CD4-positive, alpha-beta T cell treated with Interferon gamma for 1 hour (primary cell): Measurements from ENCODE around the gene ATP8A2.
A peak's percentile ranks its signal among the peaks of the same experiment; 100 is the strongest.

ENCODE experiments used
- DNase-seq: peaks from one replicate; pipeline ENCODE4 v3.0.0-alpha.2; 2020

ATP8A2 gene

DNA sequence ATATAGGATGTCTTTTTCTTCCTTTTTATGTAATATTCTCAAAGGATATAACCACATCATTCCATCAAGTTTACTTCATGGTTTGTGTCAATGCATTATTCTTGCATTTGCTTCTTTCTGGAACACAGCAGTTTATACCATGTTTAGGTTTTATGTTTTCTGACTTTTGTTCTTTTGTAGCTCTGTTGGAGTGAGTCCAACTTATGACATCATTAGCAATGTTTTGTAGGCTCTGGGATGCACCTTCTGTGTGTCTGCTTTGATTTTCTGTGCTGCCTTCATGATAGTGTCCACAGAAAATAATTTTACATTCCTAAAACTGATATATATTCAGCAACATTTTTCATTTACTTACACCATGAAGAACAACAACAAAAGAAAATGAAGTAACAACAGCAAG lies 611.1 kb downstream of the ATP8A2 start:
- DNase-seq: no peak

DNA sequence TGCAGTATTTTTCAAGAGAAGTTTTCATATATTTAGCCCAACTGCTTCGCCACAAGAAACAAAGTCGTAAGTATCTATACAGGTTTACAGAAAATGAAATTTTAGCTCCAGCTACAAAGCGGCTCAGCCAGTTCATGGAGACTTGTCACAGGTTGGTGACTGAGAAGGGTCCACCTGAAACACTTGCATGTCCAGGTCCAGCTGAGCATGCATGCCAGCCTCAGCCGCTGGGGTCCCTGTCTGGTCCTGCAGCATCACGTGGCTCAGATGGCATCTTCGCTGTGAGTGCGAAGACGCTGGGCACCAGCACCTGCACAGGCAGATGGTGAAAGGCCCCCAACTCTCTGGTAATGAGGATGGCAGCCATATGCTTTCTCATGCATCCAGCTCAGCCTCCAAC lies 616.2 kb downstream of the ATP8A2 start:
- no peak for DNase-seq

DNA sequence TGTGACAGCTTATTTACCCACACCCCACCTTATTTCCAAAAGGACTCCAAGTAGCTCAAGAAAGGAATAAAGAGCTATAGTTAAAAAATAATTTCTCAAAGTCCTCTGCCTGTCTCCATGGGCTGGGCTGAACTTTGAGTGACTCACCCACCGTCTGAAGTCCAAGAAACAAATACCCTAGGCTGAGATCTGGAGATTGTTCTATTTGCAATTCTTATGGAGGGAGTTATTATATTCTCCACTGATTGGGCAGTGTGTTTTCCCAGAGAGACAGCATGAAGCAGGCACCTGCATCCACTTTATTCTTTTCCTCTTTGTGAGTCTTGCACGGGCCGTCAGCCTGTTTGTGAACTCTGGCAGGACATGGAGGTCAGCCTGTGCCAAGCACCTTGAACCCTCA lies 616.9 kb downstream of the ATP8A2 start:
- DNase-seq: no peak

DNA sequence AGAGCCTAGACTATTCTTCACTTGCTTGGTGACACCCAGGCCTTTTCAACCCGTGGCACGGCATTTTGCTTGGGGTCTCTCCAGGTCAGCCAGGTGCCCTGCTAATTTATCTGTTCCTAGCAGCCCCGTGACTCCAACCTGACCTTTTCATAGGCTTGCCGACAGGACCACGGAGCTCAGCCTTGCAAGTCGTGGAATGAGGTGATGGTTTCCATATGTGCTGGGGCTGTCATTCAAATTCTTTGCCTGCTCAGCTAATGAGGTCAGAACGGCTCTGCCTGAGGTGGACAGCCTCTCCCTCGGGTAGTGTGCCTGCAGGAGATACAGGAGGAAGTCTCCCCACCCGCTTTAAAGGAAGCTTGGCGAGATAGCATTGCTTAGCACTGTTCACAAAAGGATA lies 619.0 kb downstream of the ATP8A2 start:
- DNase-seq: no peak

DNA sequence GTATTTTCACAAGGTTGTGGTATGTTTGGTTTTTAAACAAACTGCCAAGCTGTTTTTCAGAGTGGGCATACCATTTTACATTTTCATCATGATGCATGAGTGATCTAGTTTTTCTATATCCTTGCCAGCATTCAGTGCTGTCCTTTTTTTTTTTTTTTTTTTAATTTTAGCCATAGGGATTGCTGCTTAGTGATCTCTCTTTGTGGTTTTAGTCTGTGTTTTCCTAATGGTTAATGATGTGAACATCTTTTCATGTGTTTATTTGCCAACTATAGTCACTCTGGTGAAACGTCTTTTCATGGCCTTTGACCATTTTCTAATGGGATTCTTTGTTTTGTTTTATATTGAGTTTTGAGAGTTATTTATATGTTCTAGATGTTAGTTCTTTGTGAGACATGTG lies 620.3 kb downstream of the ATP8A2 start:
- DNase-seq: no peak

DNA sequence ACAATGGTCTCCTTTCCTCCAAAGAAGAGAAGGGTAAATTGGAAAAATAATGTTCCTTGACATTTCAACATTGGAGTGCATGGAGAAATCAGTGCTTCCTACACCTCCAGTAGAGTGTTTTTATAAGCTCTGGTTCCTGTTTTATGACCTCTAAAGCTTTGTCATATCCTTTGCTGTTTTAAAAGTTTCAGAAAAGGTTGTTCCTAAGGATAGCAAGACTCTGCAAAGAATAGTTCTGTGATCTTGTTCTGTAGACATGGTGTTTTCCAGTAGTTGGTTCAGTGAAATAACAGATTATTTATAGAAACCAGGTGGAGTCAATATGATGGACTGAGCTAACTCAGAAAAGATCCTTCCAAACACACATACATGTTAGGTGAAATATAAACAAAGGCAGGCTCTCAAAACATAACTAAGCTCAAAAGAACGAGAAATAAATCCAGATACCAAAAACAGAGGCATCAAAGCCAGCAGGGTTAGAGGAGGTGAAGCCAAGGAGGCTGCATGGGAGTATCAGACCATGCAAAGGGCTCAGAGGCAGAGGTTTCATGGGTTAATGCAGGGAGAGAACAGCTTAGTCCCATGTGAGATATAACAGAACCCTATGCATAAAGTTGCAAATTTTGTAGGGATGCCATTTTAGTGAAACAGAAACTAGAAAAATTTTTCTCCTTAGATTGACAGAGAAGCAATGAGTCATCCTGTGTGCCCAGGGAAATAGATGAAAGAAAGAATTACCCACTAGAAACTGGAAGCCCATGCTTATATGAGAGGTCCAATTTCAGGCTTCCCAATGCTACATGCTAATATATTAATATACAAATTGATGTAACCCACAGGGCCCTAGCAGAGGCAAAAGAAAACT lies 635.7 kb downstream of the ATP8A2 start:
- no peak for DNase-seq

DNA sequence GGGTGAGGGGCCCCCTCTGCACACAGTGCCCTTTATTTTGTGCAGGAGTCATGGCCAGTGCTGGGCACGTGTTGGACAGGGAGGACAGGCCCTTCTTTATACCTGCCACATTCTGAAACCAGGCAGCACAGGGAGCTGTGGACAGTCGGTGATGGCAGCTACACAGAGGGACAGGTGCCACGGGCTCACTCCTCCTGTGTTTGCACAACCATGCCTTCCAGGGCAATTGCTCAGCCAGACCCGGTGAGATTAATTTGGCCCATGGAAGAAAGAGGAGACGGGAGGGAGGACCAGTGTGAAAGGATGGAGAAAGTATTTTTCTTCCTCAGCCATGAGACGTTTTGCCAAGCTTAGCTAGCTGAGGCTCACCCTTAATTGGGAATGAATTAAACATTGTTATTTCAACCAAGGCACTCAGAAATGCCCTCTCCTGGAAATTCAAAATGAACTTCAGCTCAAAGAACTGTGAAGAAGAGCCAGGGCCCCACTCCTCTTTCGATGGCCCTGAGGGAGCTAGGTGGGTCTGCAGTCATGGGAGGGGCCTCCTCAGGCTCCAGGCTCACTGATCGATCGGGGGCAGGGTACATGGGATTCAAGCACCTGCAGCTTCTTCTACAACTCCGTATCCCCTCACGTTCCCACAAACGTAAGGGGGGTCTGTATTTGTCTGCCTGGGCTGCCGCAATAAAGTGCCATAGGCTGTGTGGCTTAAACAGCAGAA lies 638.9 kb downstream of the ATP8A2 start:
- no peak for DNase-seq

DNA sequence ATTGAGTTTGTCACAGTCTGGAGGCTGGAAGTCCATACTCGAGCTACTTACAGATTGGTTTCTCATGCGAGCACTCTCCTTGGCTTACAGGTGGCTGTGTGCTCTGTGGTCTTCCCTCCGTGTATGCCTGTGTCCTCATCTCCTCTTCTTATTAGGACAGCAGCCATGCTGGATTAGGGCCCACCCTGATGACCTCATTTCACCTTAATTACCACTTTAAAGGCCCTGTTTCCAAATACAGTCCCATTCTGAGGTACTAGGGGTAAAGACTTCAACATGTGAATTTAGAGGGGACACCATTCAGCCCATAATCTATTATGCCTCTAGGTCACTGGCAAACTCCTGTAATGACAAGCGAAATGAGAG lies 639.4 kb downstream of the ATP8A2 start:
- no peak for DNase-seq

DNA sequence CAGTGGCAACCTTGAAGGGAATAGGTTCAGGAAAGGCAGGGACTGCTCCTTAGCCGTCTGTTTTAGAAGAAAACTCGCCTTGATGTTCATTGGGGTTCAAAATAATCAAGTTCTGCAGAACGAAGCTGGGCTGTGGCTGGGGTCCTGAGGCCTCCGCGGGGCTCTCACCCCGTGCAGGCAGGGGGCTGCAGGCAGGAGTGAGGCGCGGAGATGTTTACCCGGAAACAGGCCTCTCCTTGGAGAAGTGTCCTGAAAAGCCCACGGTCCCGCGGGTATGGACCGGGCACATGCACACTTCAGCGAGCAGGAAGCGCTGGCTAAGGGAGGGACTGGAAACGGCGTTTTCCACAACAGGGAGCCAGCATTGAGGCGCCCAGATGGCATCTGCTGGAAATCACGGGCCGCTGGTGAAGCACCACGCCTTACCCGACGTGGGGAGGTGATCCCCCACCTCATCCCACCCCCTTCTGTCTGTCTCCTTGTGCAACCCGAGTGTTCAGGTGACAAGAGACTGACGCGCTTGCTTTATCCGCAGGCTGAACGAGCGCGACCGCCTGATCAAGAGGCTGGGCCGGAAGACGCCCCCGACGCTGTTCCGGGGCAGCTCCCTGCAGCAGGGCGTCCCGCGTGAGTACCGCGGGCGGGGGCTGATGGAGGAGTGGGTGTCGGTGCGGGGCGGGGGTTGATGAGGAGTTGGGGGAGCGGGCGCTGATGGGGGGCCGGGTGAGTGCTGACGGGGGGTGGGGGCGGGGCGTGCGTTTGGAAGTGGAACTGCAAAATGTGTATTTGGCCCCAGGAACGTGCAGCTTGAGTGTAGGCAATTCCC lies 640.4 kb downstream of the ATP8A2 start:
- DNase-seq: peak; percentile 67

DNA sequence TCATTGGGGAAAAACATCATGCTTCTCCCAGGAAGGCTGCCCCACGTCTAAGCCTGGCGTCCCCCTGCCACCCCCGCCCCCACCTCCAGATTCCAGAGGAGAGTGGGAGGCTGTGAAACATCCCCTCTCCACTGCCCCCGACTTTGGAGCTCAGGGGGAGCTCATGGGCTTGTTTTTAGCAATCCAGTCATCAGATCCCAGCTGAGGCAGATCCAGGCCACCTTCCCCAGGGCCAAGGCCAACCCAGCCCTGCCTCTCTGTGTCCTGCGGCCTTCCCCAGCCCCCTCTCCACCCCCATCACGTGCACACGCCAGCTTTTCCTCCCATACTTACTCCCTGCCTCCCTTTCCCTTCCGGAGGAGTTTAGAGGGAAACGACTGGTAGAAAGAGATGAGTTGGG lies 641.2 kb downstream of the ATP8A2 start:
- no peak for DNase-seq

DNA sequence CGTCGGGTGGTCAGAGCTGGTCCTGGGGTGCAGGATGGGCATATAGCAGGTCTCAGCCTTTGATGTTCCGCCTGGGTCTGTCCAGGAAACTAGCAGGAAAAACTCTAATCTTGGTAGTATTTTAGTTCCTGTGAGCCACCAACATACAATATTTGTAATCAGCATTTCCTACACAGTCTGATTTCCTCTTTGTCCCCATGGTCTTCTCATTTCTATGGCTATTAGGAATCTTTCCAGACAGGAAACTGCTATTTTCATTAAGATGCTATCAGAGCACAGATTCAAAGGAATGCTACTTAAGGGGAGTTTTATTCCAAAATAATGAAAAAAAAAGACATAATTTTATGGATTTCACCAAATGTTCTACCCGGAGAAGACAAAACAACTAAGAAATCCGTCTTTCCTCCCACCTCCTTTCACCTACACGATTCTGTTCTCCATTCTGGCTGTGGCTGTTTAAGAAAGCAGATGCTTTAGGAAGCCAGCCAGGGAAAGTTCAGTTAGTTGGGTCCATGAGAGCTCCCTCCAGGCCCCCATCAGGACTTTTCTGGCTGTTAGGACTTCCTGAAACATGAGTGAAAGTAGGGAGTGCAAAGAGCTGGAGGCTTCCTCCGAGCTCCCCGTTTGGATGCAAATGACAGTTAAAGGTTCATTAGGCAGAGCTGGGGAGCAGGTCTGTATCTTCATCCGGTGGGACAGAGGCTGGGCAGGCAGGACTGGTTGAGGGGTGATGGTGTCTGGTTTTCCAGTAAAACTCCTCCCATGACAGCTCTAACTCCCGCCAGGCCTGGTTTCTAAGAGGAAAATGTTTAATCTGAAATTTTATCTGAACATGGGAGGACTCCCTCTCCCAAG lies 643.7 kb downstream of the ATP8A2 start:
- DNase-seq: no peak

DNA sequence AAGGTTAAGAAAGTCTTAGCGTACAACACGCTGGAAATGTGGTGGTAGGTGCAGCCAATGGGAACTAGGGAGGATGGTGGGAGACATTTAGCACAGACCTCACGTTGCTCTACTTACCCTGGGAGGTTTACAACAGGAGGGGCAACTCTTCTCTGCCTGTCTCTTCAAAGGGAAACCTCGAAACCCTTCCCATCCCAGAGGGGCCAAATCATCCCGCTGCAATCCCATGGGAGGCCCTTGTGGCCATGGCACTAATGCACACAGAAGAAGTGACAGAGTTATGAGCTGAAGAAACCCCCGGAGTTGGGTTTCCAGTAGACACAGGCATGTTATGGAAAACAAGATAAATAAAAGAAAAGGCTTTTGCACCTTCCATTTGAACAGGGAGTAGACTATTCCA lies 644.4 kb downstream of the ATP8A2 start:
- no peak for DNase-seq

DNA sequence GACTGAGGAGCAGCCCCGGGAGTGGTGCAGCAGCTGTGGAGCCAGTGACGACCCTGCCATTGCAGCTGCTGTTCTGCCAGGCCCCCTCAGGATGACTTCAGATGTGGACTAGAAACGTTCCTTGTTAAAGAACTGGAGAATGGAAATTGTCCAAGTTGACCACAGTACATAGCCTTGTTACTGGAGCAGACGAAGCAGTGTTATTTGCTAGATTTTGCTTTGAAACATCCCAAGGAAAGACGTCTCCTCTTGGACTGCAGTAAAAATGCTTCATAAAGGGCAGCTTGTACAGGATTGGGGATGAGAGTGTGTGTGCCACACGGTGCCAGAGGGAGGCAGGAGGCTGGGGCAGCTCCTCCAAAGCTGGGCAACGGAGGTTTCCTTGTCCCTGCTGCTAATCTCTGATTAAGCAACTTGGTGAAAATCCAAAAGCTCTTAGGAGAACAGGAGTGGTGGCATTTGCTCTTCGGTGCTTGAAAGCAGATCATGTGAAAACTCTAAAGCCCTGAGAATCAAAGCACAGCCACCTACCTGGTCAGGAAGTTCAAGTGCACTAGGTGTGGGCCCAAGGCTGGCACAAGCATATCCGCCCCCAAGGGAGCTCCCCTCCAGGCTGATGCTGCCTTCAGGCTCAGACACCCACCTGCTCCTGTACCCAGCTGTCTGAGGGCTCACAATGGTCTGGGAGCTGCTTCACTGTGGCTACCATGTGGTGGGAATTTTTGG lies 645.6 kb downstream of the ATP8A2 start:
- no peak for DNase-seq

DNA sequence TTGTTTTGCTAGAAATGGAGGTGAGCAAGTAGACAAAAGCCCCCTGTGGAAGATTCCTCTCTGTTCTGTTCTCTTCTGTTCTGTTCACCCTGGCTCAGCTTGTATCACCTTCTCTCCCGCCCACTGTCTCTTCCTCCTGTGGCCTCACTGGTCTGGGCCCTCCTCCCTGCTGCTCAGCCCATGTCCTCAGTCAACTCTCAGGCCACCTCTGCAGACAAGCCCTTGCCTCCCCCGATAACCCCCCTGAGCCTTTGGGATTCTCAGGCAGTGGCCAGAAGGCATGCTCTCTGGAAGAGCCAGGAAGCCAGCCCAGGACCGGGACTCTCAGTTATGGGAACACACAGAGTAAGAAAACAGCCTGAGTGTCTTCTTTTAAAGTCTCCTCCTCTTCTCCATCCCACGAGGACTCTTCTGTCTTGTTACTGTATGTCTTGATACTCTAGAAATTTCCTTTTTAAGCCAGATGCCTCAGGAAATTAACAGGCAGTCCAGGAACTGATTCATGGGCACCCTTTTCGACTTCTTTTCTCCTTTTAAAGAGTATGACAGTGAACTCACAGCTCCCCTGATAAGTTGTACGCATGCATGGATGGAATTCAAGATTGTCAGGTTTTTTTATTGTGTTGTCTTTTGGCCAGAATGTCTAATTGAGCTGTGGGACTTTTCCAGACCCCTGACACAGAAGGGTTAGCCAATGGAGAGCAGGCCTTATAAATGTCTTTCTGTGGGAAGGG lies 646.3 kb downstream of the ATP8A2 start:
- no peak for DNase-seq

DNA sequence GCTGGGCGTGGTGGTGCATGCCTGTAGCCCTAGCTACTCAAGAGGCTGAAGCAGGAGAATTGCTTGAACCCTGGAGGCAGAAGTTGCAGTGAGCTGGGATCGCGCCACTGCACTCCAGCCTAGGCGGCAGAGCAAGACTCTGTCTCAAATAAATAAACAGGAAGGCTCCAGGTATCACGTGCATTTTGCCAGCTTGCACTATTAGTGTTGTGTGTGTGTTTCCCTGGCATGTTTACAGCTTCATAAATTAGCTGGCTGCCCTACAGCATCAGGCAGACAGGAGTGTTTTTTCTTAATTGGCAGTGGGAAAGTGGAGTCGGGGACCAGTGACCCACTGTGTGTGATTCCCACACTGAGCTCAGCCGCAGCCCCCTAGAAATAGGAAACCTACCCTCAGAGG lies 647.5 kb downstream of the ATP8A2 start:
- DNase-seq: no peak

DNA sequence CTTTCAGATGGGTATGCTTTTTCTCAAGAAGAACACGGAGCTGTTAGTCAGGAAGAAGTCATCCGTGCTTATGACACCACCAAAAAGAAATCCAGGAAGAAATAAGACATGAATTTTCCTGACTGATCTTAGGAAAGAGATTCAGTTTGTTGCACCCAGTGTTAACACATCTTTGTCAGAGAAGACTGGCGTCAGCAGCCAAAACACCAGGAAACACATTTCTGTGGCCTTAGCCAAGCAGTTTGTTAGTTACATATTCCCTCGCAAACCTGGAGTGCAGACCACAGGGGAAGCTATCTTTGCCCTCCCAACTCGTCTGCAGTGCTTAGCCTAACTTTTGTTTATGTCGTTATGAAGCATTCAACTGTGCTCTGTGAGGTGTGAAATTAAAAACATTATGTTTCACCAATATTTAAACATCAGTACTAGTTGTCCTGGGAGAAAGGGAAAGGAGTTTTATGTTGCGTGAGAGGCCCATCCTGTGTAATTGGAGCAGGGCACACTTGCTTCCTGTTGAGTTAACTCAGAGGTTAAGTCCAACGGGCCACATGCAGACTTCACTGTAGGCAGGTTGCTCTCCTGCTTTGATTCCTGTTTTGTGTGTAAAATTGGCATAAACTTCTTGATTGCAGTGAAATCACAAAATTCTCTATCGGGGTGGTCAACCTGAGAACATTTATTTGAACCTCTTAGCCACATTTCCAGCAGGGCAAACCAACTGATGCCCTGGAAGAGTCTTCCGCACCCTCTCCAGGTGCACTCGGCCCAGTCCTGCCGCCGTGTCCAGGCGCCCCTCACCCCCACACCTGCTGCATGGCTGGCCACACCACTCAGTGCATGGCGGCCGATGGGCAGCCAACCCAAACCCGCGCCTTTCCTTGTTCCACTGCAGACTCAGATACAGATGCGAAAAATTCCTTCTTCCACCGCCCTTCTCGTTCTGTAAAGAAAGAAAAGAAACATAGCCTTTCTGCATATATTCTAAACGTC lies 648.4 kb downstream of the ATP8A2 start:
- no peak for DNase-seq

DNA sequence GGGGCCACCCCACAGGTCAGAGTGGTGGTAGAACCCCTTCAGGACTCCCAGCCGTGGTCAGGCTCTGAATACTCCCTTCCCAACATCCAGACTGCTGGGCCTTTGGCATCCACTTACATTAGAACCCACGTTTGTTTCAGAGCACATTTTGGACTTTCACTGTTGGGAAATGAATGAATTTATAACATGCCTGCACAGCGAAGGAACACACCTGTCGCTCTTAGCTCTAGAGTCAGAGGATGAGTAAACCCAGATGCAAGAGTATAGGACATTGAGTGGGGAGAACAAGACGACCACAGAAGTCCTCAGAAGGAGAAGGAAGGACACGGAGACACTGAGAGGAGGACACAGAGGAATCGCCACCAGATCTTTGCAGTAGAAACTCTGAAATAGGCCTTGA lies 649.1 kb downstream of the ATP8A2 start:
- DNase-seq: no peak

DNA sequence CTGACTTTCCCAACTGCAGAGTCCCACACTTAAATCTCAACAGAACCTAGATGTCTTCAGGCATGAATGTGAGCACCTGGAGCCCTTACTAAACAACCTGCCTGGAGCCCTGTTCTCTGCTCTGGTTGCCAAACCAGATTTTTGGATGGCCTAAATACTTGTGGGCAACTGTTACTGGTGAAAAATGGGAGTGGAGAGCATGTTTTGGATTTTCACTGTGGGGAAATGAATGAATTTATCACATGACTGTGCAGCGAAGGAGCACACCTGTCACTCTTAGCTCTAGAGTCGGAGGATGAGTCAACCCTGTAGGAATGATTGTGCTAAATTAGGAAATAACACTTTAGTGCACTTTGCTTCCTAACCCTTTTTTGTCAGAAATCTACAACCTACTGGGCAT lies 649.7 kb downstream of the ATP8A2 start:
- no peak for DNase-seq

DNA sequence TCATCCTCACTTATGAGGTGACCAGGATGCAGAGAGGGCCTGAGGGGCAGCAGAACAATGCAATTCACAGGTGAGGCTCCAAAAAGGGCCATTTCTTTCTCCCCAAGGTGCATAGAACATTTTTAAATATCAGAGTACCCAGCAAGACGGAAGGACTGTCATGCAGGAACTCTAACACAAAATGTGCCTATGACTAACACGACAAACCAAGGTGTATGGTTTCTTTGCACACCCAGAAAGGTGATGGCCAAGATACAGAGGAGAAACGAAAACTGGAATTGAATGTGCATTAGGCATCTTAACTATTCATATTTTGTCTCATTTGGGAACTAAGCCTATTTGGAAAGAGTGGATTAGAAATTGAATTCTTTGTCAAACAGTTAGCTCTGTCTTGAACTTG lies 650.2 kb downstream of the ATP8A2 start:
- no peak for DNase-seq
